ENCODE data around the gene ETV3.

The ETV3 gene

DNA sequence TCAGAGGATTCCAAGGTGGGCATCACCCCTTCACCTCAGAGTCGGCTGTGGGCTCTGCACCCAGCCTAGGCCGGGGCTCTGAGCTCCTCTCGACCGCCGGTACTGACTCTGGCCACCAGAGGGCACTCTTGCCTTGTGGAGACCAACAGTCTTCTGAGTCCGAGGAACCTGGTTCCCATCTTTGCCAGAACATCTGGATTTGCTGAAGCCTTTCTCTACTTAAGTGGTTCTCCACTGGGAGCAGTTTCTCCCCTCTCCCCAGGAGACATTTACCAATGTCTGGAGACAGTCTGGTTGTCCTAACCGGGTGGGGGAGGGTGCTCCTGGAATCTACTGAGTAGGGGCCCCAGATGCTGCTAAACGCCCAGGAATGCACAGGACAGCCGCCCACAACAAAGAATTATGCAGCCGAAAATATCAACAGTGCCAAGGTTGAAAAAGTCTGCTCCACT is 48.0 kb downstream of the ETV3 start:
- DNase-seq: peak; percentile 70

DNA sequence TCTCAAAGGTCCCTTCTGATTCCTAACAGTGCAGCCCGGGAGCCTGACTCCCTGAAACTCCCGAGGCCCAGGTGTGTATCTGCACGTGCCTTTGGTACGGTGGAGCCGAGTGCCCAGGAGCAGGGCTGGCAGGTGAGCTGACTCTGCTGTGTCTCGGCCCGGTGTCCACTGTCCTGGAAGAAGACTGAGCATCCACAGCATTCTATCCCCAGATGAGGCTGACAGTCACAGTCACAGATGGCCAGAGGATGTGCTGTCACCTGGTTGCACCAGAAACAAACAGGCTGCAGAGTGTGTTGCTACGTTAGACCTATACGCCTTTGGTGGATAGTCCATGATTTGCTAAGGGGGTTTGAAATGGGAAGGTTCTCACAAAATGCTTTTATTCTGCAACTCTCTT is 48.4 kb downstream of the ETV3 start:
- DNase-seq: no peak

DNA sequence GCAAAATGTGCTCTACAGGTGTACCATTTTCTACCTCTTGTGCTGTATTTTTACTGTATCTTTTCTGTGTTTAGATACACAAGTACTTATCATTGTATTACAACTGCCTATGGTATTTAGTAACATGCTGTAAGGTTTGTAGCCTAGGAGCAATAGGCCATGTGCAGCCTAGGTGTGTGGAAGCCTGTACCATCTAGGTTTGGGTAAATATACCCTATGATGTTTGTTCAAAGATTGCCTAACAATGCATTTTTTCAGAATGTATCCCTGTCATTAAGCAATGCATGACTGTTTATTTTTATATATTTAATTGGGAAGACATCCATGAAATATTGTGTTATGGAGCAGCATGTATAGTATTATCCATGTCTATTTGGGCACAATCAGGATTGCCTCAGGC is 49.6 kb downstream of the ETV3 start:
- DNase-seq: no peak

DNA sequence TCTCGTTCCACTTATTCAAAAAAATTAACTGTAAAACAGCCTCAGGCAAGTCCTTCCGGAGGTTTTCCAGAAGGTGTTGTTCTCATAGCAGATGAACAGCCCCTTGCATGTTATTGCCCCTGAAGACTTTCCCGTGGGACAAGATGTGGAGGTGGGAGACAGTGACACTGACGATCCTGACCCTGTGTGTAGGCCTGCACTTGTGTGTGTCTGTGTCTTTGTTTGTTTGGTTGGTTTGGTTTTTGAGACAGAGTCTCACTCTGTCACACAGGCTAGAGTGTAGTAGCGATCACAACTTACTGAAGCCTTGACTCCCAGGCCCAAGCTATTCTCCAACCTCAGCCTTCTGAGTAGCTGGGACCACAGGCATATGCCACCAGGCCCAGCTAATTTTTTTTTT is 51.2 kb downstream of the ETV3 start:
- no peak for DNase-seq

DNA sequence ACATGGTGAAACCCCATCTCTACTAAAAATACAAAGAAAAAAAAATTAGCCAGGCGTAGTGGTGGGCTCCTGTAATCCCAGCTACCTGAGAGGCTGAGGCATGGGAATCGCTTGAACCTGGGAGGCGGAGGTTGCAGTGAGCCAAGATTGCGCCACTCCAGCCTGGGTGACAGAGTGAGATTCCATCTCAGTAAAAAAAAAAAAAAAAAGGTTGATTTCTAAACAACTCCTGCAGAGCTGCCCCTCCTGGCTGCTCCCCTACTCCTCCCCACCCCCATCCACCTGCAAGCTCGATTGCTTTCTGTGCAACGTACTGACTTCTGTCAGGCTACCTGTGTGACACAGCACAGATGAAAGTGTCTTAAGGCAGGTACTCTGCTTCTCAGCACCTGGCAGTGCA is 51.9 kb downstream of the ETV3 start:
- DNase-seq: no peak

DNA sequence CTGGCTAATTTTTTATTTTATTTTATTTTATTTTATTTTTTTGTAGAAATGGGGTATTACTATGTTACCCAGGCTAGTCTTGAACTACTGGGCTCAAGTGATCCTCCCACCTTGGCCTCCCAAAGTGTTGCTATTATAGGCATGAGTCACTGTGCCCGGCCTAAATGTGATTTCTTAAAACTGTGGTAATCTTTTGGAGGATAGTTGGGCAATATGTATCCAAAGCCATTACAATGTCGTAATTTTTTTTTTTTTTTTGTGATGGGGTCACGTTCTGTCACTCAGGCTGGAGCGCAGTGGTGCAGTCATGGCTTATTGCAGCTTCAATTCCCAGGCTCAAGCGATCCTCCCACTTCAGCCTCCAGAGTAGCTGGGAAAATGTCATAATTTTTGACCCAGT is 52.8 kb downstream of the ETV3 start:
- peak; percentile 43 for DNase-seq

DNA sequence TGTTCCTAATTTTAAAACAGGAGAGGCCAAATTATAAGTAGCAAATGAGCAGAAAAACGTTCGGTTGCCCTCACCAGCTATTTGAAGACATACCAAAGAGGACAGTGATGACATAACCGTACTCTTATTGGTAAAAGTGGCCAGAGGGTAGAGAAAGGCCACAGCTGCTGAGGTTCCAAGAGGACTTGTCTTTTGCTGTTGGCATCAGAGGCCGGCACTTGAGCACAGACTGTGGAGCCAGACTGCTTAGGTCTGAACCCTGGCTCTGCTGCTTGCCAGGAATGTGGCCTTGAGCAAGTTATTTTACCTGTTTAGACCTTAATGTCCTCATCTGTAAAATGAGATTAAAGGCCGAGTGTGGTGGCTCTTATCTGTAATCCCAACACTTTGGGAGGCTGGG is 53.5 kb downstream of the ETV3 start:
- no peak for DNase-seq

DNA sequence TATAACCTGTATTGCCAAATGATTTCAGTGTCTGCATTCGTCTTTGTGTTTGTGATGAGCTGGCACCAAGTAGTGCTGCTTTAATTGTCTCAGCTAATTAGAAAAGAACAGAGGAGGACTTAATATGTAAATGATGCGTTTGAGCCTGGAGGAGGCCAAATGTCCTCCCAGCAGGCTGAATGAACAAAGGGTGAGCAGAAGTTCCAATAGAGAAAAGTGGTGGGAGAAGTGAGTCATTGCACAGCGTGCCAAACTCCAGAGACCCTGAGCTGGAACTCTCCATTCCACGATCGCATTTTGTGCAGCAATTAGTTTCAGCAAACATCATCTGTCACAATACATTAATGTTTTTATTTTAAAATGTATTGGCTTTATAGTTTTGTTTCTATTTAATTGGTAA is 56.5 kb downstream of the ETV3 start:
- no peak for DNase-seq

DNA sequence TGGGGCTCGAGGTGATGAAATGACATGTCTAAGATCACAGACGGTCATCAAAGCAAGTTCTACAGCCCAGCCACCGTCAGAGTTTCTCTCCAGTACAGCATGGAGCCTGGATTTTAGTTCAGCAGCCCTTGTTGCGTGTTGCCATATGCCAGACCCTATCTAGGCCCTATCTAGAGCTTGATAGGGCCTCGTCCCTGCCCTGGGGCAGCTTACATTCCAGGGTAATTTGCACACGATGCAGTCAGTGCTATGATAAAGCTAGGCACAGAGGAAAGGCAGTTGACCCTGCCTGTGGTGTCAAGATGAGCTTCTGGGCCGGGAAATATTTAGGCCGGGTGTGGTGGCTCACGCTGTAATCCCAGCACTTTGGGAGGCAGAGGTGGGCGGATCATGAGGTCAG is 57.5 kb downstream of the ETV3 start:
- no peak for DNase-seq

DNA sequence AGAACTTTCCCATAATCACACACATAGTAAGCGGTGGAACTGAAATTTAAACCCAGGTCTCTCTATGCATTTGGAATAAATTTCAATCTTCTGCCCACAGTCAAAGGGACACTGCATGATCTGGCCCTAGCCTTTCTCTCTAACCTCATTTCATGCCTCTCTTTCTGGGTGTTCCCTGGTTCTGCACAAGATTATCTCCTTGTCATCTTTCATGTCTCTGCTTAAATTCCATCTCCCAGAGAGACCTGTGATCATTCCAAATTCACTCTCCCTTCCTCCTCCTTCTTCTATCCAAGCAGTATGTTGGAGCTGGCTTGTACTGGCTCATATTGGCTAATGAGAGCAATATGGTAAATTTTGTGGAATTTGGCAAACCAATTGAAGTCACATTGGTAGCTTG is 60.8 kb downstream of the ETV3 start:
- DNase-seq: no peak

DNA sequence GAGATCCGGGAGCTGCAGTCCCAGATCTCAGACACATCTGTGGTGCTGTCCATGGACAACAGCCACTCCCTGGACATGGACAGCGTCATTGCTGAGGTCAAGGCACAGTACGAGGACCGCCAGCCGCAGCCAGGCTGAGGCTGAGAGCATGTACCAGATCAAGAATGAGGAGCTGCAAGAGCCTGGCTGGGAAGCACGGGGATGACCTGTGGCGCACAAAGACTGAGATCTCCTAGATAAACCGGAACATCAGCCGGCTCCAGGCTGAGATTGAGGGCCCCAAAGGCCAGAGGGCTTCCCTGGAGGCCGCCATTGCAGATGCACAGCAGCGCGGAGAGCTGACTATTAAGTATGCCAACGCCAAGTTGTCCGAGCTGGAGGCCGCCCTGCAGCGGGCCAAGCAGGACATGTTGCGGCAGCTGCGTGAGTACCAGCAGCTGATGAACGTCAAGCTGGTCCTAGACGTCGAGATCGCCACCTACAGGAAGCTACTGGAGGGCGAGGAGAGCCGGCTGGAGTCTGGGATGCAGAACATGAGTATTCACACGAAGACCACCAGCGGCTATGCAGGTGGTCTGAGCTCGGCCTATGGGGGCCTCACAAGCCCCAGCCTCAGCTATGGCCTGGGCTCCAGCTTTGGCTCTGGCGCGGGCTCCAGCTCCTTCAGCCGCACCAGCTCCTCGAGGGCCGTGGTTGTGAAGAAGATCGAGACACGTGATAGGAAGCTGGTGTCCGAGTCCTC is 64.1 kb downstream of the ETV3 start:
- peak; percentile 56 for DNase-seq

All from HCEC 1CT (cell line).